Measurements from ENCODE around the gene PPIF. TPM values are rescaled to one million over a fixed set of nuclear protein-coding genes. Genes with fewer than 3 reads are reported as not detected.

Gene PPIF
- total RNA-seq, 2 experiments from 2014 or later = 92.3 to 96.1 TPM

- Mint-ChIP-seq H3K36me3 (ENCODE audit: low read depth) (no peaks in the 10 kb centered on the region), H3K9me3 (ENCODE audit: low read depth) (no peaks in the 10 kb centered on the region), H3K27me3 (no peaks in the 10 kb centered on the region), H3K4me1 (peaks cover 4% of the 10 kb centered on the region), H3K27ac (no peak overlapping the region), H3K4me3 (no peak overlapping the region)
- POLR2A ChIA-PET = no interaction called here
- ATAC-seq (no peak), DNase-seq (no peak)
- CTCF ChIA-PET = interaction anchor here (1.0 to 1.3 kb wide), 2 partner anchors 14 to 24 kb away, joined by 4 to 5 read pairs; no protein-coding TSS in a partner anchor
- intact Hi-C loops (cut with DNase I, micrococcal nuclease) = no loop called here
These were observed 51.4 kb downstream of the PPIF start for GRCh38 chr10:79398642-79399041.

- ChIA-PET POLR2A (no interaction called here), CTCF (interaction anchor here (1.3 to 1.6 kb wide), 2 partner anchors 13 to 82 kb away, joined by 5 to 6 read pairs; no protein-coding TSS in a partner anchor)
- Mint-ChIP-seq H3K36me3 (ENCODE audit: low read depth) (no peaks in the 10 kb centered on the region), H3K9me3 (ENCODE audit: low read depth) (no peaks in the 10 kb centered on the region), H3K4me1 (peaks cover 4% of the 10 kb centered on the region), H3K4me3 (no peak overlapping the region), H3K27ac (no peak overlapping the region), H3K27me3 (no peaks in the 10 kb centered on the region)
- DNase-seq = no peak
- intact Hi-C loops (cut with DNase I, micrococcal nuclease) = no loop called here
- ATAC-seq = no peak
These were observed 52.1 kb downstream of the PPIF start for GRCh38 chr10:79399223-79399831.

GRCh38 chr10:79400146-79401004 lies 53.1 kb downstream of the PPIF start:
- peak; percentile 78 for ATAC-seq
- peaks cover 2% of the 10 kb centered on the region for H3K27me3 Mint-ChIP-seq
- ChIA-PET POLR2A (no interaction called here), CTCF (interaction anchor here (0.5 to 1.6 kb wide), 7 partner anchors 11 to 726 kb away, joined by 3 to 6 read pairs (median 4); no protein-coding TSS in a partner anchor)
- no peaks in the 10 kb centered on the region for H3K36me3 Mint-ChIP-seq (ENCODE audit: low read depth)
- no peak overlapping the region for H3K4me3 Mint-ChIP-seq
- H3K27ac Mint-ChIP-seq = no peak overlapping the region
- DNase-seq = peak; percentile 82
- no peaks in the 10 kb centered on the region for H3K9me3 Mint-ChIP-seq (ENCODE audit: low read depth)
- intact Hi-C loops (cut with DNase I, micrococcal nuclease) = loop anchor here in 1 of 2 experiments (1.0 kb wide), 2 partner anchors 67 to 87 kb away; no protein-coding TSS in a partner anchor
- peaks cover 4% of the 10 kb centered on the region for H3K4me1 Mint-ChIP-seq

- H3K27ac Mint-ChIP-seq = no peak overlapping the region
- no peak for DNase-seq
- peaks cover 2% of the 10 kb centered on the region for H3K27me3 Mint-ChIP-seq
- intact Hi-C loops (cut with DNase I, micrococcal nuclease) = no loop called here
- peaks cover 4% of the 10 kb centered on the region for H3K4me1 Mint-ChIP-seq
- CTCF ChIA-PET = interaction anchor here (0.5 to 1.4 kb wide), 5 partner anchors 12 to 152 kb away, joined by 3 to 6 read pairs (median 4); no protein-coding TSS in a partner anchor
- POLR2A ChIA-PET = no interaction called here
- H3K9me3 Mint-ChIP-seq (ENCODE audit: low read depth) = no peaks in the 10 kb centered on the region
- no peak for ATAC-seq
- H3K4me3 Mint-ChIP-seq = no peak overlapping the region
- H3K36me3 Mint-ChIP-seq (ENCODE audit: low read depth) = no peaks in the 10 kb centered on the region
These were observed 54.0 kb downstream of the PPIF start for GRCh38 chr10:79401015-79401921.

- CTCF ChIA-PET = no interaction called here
- peaks cover 4% of the 10 kb centered on the region for H3K4me1 Mint-ChIP-seq
- H3K27me3 Mint-ChIP-seq = peaks cover 2% of the 10 kb centered on the region
- H3K36me3 Mint-ChIP-seq (ENCODE audit: low read depth) = no peaks in the 10 kb centered on the region
- no peak for ATAC-seq
- POLR2A ChIA-PET = no interaction called here
- no peak overlapping the region for H3K4me3 Mint-ChIP-seq
- no peak for DNase-seq
- H3K27ac Mint-ChIP-seq = no peak overlapping the region
- intact Hi-C loops (cut with DNase I, micrococcal nuclease) = no loop called here
- H3K9me3 Mint-ChIP-seq (ENCODE audit: low read depth) = no peaks in the 10 kb centered on the region
These were observed 55.3 kb downstream of the PPIF start for GRCh38 chr10:79402625-79402946.

- Mint-ChIP-seq H3K27me3 (peaks cover 2% of the 10 kb centered on the region), H3K36me3 (ENCODE audit: low read depth) (no peaks in the 10 kb centered on the region), H3K4me3 (no peak overlapping the region), H3K27ac (no peak overlapping the region), H3K4me1 (peaks cover 4% of the 10 kb centered on the region), H3K9me3 (ENCODE audit: low read depth) (no peaks in the 10 kb centered on the region)
- POLR2A ChIA-PET = no interaction called here
- intact Hi-C loops (cut with DNase I, micrococcal nuclease) = no loop called here
- ATAC-seq = no peak
- CTCF ChIA-PET = no interaction called here
- DNase-seq = no peak
These were observed 55.7 kb downstream of the PPIF start for GRCh38 chr10:79402951-79403350.

- Mint-ChIP-seq H3K4me3 (no peak overlapping the region), H3K27me3 (peaks cover 2% of the 10 kb centered on the region), H3K4me1 (peaks cover 4% of the 10 kb centered on the region), H3K9me3 (ENCODE audit: low read depth) (no peaks in the 10 kb centered on the region), H3K36me3 (ENCODE audit: low read depth) (no peaks in the 10 kb centered on the region), H3K27ac (no peak overlapping the region)
- DNase-seq = no peak
- intact Hi-C loops (cut with DNase I, micrococcal nuclease) = no loop called here
- no peak for ATAC-seq
- ChIA-PET CTCF (no interaction called here), POLR2A (no interaction called here)
These were observed 56.4 kb downstream of the PPIF start for GRCh38 chr10:79403441-79404230.

- intact Hi-C loops (cut with DNase I, micrococcal nuclease) = no loop called here
- H3K4me1 Mint-ChIP-seq = peaks cover 4% of the 10 kb centered on the region
- H3K27me3 Mint-ChIP-seq = peaks cover 2% of the 10 kb centered on the region
- CTCF ChIA-PET = interaction anchor here (1.7 kb wide), 1 partner anchor 64 kb away, joined by 8 read pairs; no protein-coding TSS in a partner anchor
- no peaks in the 10 kb centered on the region for H3K9me3 Mint-ChIP-seq (ENCODE audit: low read depth)
- DNase-seq = no peak
- POLR2A ChIA-PET = no interaction called here
- H3K4me3 Mint-ChIP-seq = no peak overlapping the region
- H3K36me3 Mint-ChIP-seq (ENCODE audit: low read depth) = no peaks in the 10 kb centered on the region
- ATAC-seq = no peak
- no peak overlapping the region for H3K27ac Mint-ChIP-seq
These were observed 57.0 kb downstream of the PPIF start for GRCh38 chr10:79404231-79404609.

GRCh38 chr10:79404690-79405131 lies 57.4 kb downstream of the PPIF start:
- ChIA-PET POLR2A (no interaction called here), CTCF (interaction anchor here (0.6 to 1.7 kb wide), 3 partner anchors 57 to 204 kb away, joined by 3 to 8 read pairs (median 4); no protein-coding TSS in a partner anchor)
- peaks cover 1% of the 10 kb centered on the region for H3K4me1 Mint-ChIP-seq
- no peak for DNase-seq
- no peaks in the 10 kb centered on the region for H3K36me3 Mint-ChIP-seq (ENCODE audit: low read depth)
- no peak overlapping the region for H3K27ac Mint-ChIP-seq
- intact Hi-C loops (cut with DNase I, micrococcal nuclease) = no loop called here
- peaks cover 2% of the 10 kb centered on the region for H3K27me3 Mint-ChIP-seq
- no peak for ATAC-seq
- no peak overlapping the region for H3K4me3 Mint-ChIP-seq
- H3K9me3 Mint-ChIP-seq (ENCODE audit: low read depth) = no peaks in the 10 kb centered on the region

All from activated CD4-positive, alpha-beta T cell treated with anti-CD3 and anti-CD28 coated beads for 36 hours (primary cell).